A172 (cell line): Measurements from ENCODE around the gene C3orf33. TPM values are rescaled to one million over a fixed set of nuclear protein-coding genes. Genes with fewer than 3 reads are reported as not detected.
A peak's percentile ranks its signal among the peaks of the same experiment; 100 is the strongest.

Source experiments
- DNase-seq: peaks from one replicate; pipeline ENCODE4 v3.0.0-alpha.2; 2015; ENCODE audit warnings: low spot score
- total RNA-seq: library from RNA; depleted of rRNA; stranded (reverse); fragments of >200 nt; shearing (Covaris generic); gene quantifications from 2 replicates; pipeline ENCODE4 v1.2.3, GENCODE V29; 2014

C3orf33 gene
- total RNA-seq, 1 experiment from 2014 or later = 7.5 TPM

DNA sequence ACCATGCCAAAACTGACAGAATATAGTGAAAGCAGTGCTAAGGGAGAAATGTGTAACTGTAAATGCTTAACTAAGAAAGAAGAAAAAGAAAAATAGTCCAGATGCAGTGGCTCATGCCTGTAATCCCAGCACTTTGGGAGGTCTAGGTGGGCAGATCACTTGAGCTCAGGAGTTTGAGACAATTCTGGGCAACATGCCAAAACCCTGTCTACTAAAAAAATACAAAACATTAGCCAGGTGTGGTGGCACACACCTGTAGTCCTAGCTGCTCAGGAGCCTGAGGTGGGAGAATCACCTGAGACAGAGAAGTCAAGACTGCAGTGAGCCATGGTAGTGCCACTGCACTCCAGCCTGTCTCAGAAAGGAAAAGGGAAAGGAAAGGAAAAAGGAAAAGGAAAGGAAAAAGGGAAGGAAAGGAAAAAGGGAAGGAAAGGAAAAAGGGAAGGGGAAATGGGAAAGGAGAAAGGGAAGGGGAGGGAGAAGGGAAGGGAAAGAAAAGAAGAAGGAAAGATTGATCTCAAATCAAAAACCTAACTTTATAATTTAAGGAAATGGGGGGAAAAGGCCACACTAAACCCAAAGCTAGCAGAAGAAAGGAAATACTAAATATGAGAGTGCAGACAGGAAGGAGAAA, 20.3 kb downstream of the C3orf33 start:
- DNase-seq = no peak

DNA sequence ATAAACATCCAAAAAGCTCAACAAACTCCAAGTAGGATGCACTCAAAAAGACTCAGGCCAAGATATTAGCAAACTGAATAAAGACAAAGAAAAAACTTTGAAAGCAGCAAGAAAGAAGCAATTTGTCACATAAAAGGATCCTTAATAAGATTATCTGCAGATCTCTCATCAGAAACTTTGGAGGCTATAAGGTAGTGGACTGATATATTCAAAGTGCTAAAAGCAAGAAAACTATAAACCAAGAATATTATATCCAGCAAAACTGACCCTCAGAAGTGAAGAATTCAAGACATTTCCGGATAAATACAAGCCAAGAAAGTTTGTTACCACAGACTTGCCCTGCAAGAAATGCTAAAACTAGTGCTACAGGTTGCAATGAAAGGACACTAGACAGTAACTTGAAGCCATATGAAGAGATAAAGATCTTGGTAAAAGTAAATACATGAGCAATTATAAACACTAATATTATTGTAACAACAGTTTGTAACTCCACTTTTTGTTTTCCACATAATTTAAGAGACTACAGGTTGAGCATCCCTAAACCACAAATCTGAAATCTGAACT, 23.6 kb downstream of the C3orf33 start:
- DNase-seq = no peak

- no peak for DNase-seq
Measured at GRCh38 chr3:155780291-155780690, 25.8 kb downstream of the C3orf33 start.

DNA sequence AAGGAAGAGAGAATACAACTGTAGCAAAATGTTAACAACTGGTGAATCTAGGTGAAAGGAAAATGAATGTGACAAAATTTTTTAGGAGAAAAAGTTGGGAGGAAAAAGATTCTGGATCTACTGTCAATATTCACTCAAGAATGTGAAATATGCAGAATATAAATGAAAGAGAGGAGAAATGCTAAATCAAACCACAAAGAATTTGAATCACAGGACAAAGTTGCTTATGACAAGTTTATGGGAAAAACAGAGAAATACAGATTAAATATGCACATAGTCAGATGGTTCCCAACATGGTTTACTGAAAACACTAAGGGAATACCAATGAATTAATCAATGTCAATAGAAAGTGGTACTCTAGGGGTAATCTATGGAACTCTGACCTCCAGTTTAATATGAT, 27.6 kb downstream of the C3orf33 start:
- DNase-seq = no peak

DNA sequence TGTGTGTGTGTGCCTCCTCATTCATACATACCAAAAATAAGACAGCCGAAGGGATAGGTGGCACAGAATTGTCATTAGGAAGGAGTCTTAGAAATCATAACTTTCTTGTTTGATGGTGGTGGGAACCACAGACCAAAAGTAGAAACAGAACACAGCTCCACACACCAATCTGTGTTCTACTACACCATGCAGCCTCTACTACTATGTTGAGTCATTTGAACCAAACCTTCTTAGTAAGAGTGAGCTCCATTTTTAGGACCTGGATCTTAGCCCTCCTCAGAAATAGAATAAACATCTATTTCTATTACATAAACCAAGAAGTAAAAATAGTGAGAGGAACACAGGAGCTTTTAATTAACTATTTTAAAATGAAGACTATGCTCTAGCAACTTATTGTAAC, 33.3 kb downstream of the C3orf33 start:
- DNase-seq = no peak

GRCh38 chr3:155771126-155771525, 35.0 kb downstream of the C3orf33 start:
- DNase-seq = no peak

DNA sequence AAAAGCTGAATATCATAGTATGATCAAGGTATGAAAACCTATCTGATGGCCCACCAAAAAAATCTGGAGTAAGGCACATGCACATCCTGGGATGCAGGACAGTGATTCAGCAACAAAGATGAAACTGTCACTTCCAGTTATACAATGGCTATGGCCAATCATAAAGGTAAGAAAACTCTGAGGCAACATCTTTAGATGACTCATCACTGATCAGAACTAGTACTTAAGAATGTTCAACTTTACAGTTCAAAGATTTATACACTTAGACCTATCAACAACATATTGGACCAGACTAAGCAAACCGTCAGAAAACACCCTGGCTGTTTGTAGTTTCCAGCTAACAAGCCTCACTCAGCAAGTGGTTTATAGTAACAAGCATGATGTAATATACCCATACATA, 39.9 kb downstream of the C3orf33 start:
- DNase-seq = peak; percentile 18

- no peak for DNase-seq
Measured at GRCh38 chr3:155763870-155764463, 42.1 kb downstream of the C3orf33 start.

GRCh38 chr3:155760653-155761052, 45.4 kb downstream of the C3orf33 start:
- DNase-seq = no peak

GRCh38 chr3:155757577-155757976, 48.5 kb downstream of the C3orf33 start:
- no peak for DNase-seq

GRCh38 chr3:155753038-155753639, 52.9 kb downstream of the C3orf33 start:
- peak; percentile 51 for DNase-seq

- DNase-seq = no peak
Measured at GRCh38 chr3:155748611-155749365, 57.3 kb downstream of the C3orf33 start.

DNA sequence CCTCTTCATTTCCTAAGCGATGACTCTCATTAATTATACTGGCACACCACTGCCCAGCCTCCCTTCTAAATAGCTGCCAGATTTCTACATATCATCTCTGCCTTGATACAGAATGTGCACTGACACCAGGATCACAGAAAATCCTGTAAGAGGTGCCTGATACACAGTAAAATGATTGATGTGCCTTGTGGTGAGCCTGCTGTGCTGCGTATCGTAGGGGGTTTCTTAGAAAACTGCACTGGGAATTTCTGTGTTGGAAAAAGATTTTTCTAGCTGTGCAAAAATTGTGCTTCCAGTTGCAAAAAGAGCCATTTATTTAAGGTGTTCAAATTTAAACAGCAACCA, 58.2 kb downstream of the C3orf33 start:
- no peak for DNase-seq

- no peak for DNase-seq
Measured at GRCh38 chr3:155747286-155747945, 58.7 kb downstream of the C3orf33 start.

DNA sequence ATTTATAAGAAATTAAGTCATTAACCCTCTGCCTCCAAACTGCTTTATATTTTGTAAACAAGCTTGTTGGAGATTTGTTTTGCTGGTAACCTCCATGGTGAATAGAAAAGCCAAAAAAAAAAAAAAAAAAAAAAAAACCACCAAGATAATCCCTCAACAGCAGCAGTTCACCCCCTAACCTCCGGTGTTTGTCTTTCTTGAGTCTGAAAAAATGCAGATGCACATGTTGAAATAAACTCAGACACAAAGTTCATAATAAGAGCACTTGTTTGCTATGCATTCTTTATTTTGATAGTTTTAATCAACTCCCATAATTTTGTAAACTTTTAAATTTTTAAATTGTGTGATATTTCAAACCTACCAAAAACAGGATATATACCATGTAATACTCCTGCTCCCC, 59.4 kb downstream of the C3orf33 start:
- DNase-seq = no peak

GRCh38 chr3:155745795-155746550, 60.1 kb downstream of the C3orf33 start:
- DNase-seq = no peak

DNA sequence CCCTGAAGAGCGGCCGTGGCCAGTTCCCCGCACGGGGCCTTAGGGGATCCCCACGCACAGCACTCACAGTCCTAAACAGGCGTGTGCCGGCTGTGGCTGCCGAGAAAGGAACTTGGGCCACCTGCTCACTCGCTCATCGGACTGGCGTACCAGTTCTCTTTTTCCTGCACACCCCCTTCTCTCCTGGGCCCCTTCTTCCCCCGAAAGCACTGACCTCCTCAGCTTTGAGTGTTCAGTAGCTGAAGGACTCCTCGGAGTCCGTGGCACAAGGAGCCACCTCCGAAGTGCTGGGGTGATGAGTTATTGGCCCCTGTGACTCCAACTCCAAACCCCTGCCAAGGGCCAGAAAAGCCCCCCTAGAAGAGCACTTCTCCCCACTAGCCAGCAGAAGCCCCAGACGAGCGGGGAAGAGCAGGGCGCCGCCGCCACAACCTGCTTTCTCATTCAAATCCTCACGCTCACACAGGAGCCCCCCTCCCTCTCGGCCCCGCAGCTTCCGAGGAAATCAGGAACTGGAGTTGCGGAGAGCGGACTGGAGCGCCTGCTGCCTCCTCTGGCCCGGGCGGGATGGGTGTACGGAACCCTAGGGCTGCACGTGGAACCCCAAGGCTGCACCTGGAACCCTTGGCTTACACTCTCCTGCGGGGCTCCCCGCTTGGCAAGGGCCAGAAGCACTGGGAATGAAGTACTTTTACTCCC, 61.3 kb downstream of the C3orf33 start, which contains the start of gene PLCH1:
Gene PLCH1 (minus strand): TSS at position 446 of the 699 bp plus-strand sequence. CDS start 40,847 bp downstream, outside the sequence.
- DNase-seq = peak; percentile 52

- peak; percentile 22 for DNase-seq
Measured at GRCh38 chr3:155744010-155744625, 62.0 kb downstream of the C3orf33 start.

DNA sequence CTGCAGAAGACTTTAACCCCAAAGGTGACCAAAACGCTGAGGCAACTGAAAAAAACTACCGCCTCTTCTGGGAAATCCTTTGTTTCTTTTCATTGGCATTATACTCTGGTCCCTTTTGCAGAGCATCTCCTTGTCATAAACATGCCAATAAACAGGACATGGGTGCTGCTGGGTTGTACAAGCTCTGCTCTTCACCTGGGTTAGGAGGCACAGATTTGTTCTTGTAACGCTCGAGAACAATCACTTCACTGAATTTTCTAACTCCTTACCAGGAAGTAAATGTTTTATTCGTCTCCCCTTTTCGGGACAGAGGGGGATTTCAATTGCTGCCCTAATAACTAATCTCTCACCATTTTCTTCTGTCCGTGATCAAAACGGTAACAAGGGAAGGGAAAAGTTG, 62.5 kb downstream of the C3orf33 start:
- no peak for DNase-seq
